Globus pallidus (tissue), 1 donor: ENCODE measurements around the gene PCP4.

Experiments
- DNase-seq: peaks from one replicate; pipeline ENCODE4 v3.0.0-alpha.2; 2015; ENCODE audit warnings: low spot score

Gene PCP4

DNA sequence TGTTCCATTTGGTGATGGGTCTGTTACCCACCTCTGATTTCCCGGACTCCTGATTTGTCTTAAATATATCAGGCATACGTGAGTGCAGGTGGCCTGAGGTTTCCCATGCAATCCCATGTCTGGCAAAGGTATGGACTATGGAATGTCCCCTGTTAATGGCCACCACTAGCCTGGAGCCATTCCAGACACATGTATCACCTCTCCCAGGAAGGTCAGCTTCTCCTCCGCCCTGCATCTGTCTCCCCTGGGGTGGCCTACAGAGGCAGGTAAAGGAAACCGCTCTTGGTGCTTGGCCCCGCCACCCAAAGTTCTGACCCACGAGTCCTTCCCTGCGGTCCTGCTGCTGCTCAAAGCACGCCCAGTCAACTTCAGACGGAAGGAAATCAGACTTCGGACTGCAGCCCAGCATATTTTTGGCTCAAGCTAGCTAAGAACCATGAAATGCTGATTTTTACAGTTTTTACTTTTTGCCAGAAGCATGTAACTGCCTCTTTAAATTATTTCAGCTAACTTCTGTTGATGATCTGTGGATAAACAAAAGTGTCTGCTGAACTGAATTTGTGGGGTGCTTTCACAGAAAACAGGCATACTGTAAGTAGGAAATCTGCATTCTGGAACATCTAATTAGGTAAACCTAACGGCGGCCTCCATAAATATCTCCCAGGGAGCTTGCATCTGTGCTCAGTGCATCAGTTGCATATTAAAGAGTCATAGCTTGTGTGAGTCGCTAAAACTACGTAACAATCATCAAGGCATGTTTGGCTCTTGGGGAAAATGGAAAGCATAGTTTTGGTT is 105.9 kb downstream of the PCP4 start:
- no peak for DNase-seq

DNA sequence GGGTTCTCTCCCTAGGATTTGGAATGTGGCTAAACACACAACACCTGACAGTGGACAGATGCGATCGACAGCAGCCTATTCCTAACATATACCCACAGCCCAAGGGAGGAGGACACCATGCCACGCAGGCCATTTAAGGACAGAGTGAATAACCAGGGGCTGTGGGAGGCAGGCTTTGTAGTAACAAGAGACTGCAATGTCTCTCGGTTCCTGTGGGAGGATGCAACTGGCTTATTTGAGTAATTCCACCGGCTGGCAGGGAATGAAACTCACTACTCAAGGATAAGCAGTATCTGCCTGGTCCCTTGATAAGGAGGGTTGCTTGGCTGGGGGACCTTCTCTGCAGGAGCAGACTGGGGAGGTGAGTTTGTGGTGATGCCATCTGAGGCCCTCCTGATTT is 109.6 kb downstream of the PCP4 start:
- DNase-seq = no peak
